SK-N-SH treated with all-trans-retinoic acid at 6 μM for 48 hours (cell line): ENCODE results near the gene BFSP2.

ENCODE experiments used
- ATAC-seq: fragments of 200-7000 bp; cut with Tn5 transposase; 3 replicates; pipeline ENCODE4 v1.9.1; 2020; ENCODE audit warnings: mild to moderate bottlenecking, moderate library complexity
- ARNTL ChIP-seq: fragments of 450-650 bp; formaldehyde crosslinking; IDR thresholded peaks from 2 replicates; pipeline ENCODE4 v1.5.0; 2020; ENCODE audit warnings: low read depth, mild to moderate bottlenecking, moderate library complexity, borderline replicate concordance
- CSDC2 ChIP-seq: fragments of 250-450 bp; sonication (Bioruptor Pico); IDR thresholded peaks from 2 replicates; pipeline ENCODE4 v1.5.0; 2020; ENCODE audit warnings: mild to moderate bottlenecking, moderate library complexity
- CSRNP3 ChIP-seq: fragments of 250-450 bp; sonication (Bioruptor Pico); IDR thresholded peaks from 2 replicates; pipeline ENCODE4 v1.5.1; 2021; ENCODE audit warnings: mild to moderate bottlenecking, moderate library complexity
- ESRRG ChIP-seq: fragments of 250-450 bp; sonication (Bioruptor Pico); IDR thresholded peaks from 2 replicates; pipeline ENCODE4 v1.6.1; 2021; ENCODE audit warnings: mild to moderate bottlenecking
- GLIS3 ChIP-seq: fragments of 250-450 bp; sonication (Bioruptor Pico); IDR thresholded peaks from 2 replicates; pipeline ENCODE4 v1.5.0; 2020; ENCODE audit warnings: mild to moderate bottlenecking, moderate library complexity
- ISL1 ChIP-seq: fragments of 250-450 bp; sonication (Bioruptor Pico); IDR thresholded peaks from 2 replicates; pipeline ENCODE4 v2.1.2; 2022; ENCODE audit warnings: mild to moderate bottlenecking, moderate library complexity
- OSR1 ChIP-seq: fragments of 250-450 bp; sonication (Bioruptor Pico); IDR thresholded peaks from 2 replicates; pipeline ENCODE4 v1.8.0; 2022; ENCODE audit warnings: moderate library complexity, mild to moderate bottlenecking, inconsistent platforms
- PPARA ChIP-seq: fragments of 250-450 bp; sonication (Bioruptor Pico); IDR thresholded peaks from 2 replicates; pipeline ENCODE4 v1.5.0; 2020; ENCODE audit warnings: mild to moderate bottlenecking, borderline replicate concordance
- RARB ChIP-seq: fragments of 250-450 bp; sonication (Bioruptor Pico); IDR thresholded peaks from 2 replicates; pipeline ENCODE4 v1.8.0; 2021; ENCODE audit warnings: mild to moderate bottlenecking, moderate library complexity
- SNAI2 ChIP-seq: fragments of 250-450 bp; sonication (Bioruptor Pico); IDR thresholded peaks from 2 replicates; pipeline ENCODE4 v1.5.0; 2020; ENCODE audit warnings: mild to moderate bottlenecking, moderate library complexity
- TCF4 ChIP-seq: fragments of 250-450 bp; sonication (Bioruptor Pico); IDR thresholded peaks from 2 replicates; pipeline ENCODE4 v1.8.0; 2021; ENCODE audit warnings: mild to moderate bottlenecking, moderate library complexity, borderline replicate concordance
- TSHZ2 ChIP-seq: fragments of 250-450 bp; sonication (Bioruptor Pico); IDR thresholded peaks from 2 replicates; pipeline ENCODE4 v1.5.0; 2020; ENCODE audit warnings: mild to moderate bottlenecking, moderate library complexity
- ZC3H10 ChIP-seq: fragments of 250-450 bp; sonication (Bioruptor Pico); IDR thresholded peaks from 2 replicates; pipeline ENCODE4 v1.5.1; 2021; ENCODE audit warnings: mild to moderate bottlenecking, moderate library complexity
- ZFP3 ChIP-seq: fragments of 250-450 bp; sonication (Bioruptor Pico); IDR thresholded peaks from 2 replicates; pipeline ENCODE4 v1.5.0; 2020; ENCODE audit warnings: mild to moderate bottlenecking, moderate library complexity
- ZFP30 ChIP-seq: fragments of 450-650 bp; formaldehyde crosslinking; IDR thresholded peaks from 2 replicates; pipeline ENCODE4 v1.5.0; 2022; ENCODE audit warnings: mild to moderate bottlenecking, moderate library complexity
- ZNF565 ChIP-seq: fragments of 450-650 bp; formaldehyde crosslinking; conservative IDR thresholded peaks from 2 replicates; pipeline ENCODE4 v1.5.0; 2020; ENCODE audit warnings: low read depth, mild to moderate bottlenecking, moderate library complexity
- ZNF70 ChIP-seq: fragments of 450-650 bp; formaldehyde crosslinking; IDR thresholded peaks from 2 replicates; pipeline ENCODE4 v1.5.0; 2020; ENCODE audit warnings: mild to moderate bottlenecking, moderate library complexity
- ZNF8 ChIP-seq: fragments of 450-650 bp; formaldehyde crosslinking; IDR thresholded peaks from 2 replicates; pipeline ENCODE4 v1.5.0; 2020; ENCODE audit warnings: mild to moderate bottlenecking, moderate library complexity
- TF ChIP-seq, protein P1 (sequence below): fragments of 250-450 bp; sonication (Bioruptor Pico); IDR thresholded peaks from 2 replicates; pipeline ENCODE4 v1.8.0; 2021; ENCODE audit warnings: low read depth, mild to moderate bottlenecking, moderate library complexity, borderline replicate concordance
- TF ChIP-seq, protein P2 (sequence below): fragments of 250-450 bp; sonication (Bioruptor Pico); IDR thresholded peaks from 2 replicates; pipeline ENCODE4 v1.8.0; 2020; ENCODE audit warnings: mild to moderate bottlenecking, moderate library complexity, borderline replicate concordance

Gene BFSP2

DNA sequence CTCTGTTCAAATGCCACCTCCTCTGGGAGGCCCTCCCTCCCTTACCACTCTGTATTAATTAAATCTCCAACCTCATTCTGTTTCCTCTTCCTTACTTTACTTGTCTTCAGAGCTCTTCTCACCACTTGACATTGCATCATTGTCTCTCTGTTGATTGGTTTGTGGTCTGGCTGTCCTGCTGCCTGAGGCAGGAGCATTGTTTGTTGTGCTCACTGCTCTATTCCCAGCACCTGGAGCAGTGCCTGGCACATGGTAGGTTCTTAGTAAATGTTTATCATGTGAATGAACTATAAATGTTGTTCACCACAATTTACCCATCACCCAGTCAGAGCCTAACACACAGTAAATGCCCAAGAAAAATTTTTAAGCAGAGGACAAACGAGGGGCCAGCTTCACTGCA is 6.7 kb upstream of the BFSP2 start:
- ATAC-seq = no peak
- no peak for TF ChIP-seq PPARA (CRISPR knock-in tag)
- no peak for TF ChIP-seq ARNTL
- no peak for TF ChIP-seq SNAI2 (CRISPR knock-in tag)
- TF ChIP-seq ZNF8 (CRISPR knock-in tag) = no peak
- no peak for TF ChIP-seq ZFP3 (CRISPR knock-in tag)
- TF ChIP-seq CSDC2 = no peak
- TF ChIP-seq, protein P1, sequence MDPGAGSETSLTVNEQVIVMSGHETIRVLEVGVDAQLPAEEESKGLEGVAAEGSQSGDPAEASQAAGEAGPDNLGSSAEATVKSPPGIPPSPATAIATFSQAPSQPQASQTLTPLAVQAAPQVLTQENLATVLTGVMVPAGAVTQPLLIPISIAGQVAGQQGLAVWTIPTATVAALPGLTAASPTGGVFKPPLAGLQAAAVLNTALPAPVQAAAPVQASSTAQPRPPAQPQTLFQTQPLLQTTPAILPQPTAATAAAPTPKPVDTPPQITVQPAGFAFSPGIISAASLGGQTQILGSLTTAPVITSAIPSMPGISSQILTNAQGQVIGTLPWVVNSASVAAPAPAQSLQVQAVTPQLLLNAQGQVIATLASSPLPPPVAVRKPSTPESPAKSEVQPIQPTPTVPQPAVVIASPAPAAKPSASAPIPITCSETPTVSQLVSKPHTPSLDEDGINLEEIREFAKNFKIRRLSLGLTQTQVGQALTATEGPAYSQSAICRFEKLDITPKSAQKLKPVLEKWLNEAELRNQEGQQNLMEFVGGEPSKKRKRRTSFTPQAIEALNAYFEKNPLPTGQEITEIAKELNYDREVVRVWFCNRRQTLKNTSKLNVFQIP (CRISPR knock-in tag) = no peak
- TF ChIP-seq GLIS3 (CRISPR knock-in tag) = no peak
- TF ChIP-seq OSR1 (CRISPR knock-in tag) = no peak
- no peak for TF ChIP-seq CSRNP3
- TF ChIP-seq TSHZ2 (CRISPR knock-in tag) = no peak
- TF ChIP-seq ISL1 (CRISPR knock-in tag) = no peak
- TF ChIP-seq, protein P2, sequence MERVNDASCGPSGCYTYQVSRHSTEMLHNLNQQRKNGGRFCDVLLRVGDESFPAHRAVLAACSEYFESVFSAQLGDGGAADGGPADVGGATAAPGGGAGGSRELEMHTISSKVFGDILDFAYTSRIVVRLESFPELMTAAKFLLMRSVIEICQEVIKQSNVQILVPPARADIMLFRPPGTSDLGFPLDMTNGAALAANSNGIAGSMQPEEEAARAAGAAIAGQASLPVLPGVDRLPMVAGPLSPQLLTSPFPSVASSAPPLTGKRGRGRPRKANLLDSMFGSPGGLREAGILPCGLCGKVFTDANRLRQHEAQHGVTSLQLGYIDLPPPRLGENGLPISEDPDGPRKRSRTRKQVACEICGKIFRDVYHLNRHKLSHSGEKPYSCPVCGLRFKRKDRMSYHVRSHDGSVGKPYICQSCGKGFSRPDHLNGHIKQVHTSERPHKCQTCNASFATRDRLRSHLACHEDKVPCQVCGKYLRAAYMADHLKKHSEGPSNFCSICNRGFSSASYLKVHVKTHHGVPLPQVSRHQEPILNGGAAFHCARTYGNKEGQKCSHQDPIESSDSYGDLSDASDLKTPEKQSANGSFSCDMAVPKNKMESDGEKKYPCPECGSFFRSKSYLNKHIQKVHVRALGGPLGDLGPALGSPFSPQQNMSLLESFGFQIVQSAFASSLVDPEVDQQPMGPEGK = no peak
- TF ChIP-seq RARB = no peak
- TF ChIP-seq, all 23 proteins: peak for 0

GRCh38 chr3:133393691-133394474 is 6.0 kb upstream of the BFSP2 start:
- TF ChIP-seq ZNF565 (CRISPR knock-in tag) (no peak), CSDC2 (no peak), TCF4 (CRISPR knock-in tag) (no peak), PPARA (CRISPR knock-in tag) (no peak), ZNF8 (CRISPR knock-in tag) (no peak), ZC3H10 (CRISPR knock-in tag) (no peak), TSHZ2 (CRISPR knock-in tag) (no peak), ARNTL (no peak), ISL1 (CRISPR knock-in tag) (no peak), GLIS3 (CRISPR knock-in tag) (no peak), ZNF70 (CRISPR knock-in tag) (no peak), CSRNP3 (no peak), ESRRG (CRISPR knock-in tag) (no peak), ZFP30 (CRISPR knock-in tag) (no peak)
- TF ChIP-seq, protein P1 (CRISPR knock-in tag) = no peak
- TF ChIP-seq, protein P2 = no peak
- no peak for ATAC-seq
